GM18519 (cell line): ENCODE measurements around the gene DLK1.

Experiments used
- ATAC-seq: cut with Tn5 transposase; IDR thresholded peaks from one replicate; pipeline ENCODE4 v1.9.1; 2021; ENCODE audit warnings: mild to moderate bottlenecking, moderate library complexity; ENCODE audit not compliant: unreplicated experiment, low FRiP score

Gene DLK1

DNA sequence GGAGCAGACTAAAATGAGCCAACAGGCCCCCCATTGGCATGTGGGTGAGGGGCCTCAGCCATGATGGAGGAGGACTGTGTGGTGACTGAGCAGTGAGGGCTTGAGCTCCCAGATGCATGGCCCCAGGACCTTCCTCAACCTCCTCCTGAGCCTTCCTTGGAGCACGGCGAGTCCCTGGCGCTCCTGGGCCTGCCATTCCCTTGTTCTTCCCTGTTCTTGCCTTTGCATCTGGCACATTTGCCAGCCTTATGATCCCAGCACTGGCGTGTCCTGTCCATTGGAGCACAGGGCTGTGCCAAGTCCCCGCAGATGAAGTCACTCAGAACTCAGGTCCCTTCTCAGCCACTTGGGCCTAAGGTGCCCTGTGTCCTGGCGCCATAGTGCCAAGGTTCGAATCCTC, 58.9 kb downstream of the DLK1 start:
- no peak for ATAC-seq

- ATAC-seq = no peak
Measured at GRCh38 chr14:100786131-100786530, 59.4 kb downstream of the DLK1 start.

DNA sequence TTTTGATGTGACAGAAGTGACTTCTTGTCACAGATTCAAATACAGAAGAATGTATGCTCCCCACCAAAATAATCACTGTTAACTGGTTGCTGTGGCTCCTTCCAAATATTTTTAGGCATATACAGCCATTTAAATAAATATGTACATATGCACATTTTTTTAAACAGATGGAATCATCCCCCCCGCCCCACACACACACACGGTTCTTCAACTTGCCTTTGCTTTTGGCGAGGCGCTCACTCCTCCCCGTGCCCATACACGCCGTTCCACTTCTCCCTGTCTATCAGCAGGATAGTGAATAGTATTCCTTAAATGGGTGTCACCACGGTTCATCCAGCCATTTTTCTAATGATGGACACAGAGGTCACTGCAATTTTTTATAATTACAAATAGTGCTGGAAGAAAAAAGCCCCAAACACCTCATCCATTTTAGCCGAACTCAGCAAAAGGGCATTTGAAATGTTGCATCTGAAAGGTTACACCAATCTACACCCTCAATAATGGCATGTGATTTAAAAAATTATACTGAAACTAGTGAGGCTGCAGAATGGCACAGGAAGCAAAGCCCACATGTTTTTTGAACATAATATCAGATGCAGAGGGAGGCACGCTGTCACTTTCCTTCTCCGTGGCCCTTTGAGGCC, 60.0 kb downstream of the DLK1 start:
- ATAC-seq = no peak

DNA sequence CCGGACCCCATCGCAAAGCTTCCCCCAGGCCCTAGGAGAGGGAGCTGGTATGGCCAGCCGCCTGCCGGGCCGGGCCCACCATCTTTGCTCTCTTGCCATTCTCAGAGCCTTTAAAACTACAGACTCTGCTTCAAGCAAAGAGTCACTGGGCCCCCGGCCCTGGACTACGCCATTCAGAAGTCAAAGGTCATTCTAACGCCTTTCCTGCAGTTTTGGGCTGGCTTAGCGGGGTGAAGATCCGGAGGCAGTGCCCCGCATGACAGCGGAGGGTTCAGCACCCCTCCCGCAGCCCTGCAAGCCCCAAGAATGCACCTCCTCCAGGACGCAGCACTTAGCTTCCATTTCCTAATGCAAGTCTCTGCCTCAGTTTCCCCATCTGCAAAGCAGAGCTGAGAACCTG, 61.0 kb downstream of the DLK1 start:
- no peak for ATAC-seq
